ENCODE data around the gene CAPN13. TPM values are rescaled to one million over a fixed set of nuclear protein-coding genes. Genes with fewer than 3 reads are reported as not detected.

The CAPN13 gene
- total RNA-seq, 2 experiments from 2014 or later = not detected

DNA sequence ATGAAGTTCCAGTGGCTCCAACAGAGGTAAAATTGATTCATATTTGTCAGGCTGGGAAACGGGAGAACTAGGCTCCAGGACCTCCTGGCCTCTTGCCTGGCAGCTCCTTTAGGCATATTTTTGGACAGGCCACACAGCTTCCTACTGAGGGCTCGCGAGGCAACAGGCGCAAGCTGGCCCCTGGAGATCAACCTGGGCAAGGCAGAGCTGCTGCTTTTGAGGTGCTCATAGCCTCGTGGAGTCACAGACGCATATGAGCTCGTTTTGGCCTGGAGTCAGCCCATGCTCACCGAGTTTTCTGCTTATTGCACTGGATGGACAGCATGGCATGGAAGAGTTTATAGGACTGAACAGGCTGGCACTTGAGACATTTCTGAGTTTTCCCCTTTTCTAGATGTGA is 97.7 kb downstream of the CAPN13 start:
- Mint-ChIP-seq H3K27ac (no peak overlapping the region), H3K4me1 (ENCODE audit: low read depth) (peaks cover 6% of the 10 kb centered on the region), H3K9me3 (no peaks in the 10 kb centered on the region), H3K27me3 (peaks cover 5% of the 10 kb centered on the region), H3K36me3 (ENCODE audit: low read depth) (no peaks in the 10 kb centered on the region), H3K4me3 (no peak overlapping the region)
- peaks cover 12% of the 10 kb centered on the region for H3K4me1 ChIP-seq (ENCODE audit: insufficient read depth, low read length)
- ChIA-PET POLR2A (interaction anchor here (0.7 to 3.2 kb wide), 2 partner anchors 501 to 545 kb away, joined by 4 to 53 read pairs; no protein-coding TSS in a partner anchor), CTCF (interaction anchor here (1.6 to 3.1 kb wide), 2 partner anchors 541 to 619 kb away, joined by 3 to 14 read pairs; no protein-coding TSS in a partner anchor)
- H3K27me3 ChIP-seq (ENCODE audit: control insufficient read depth in 1 of 2, insufficient read depth in 2 of 2, low read length in 2 of 2) = no peaks in the 10 kb centered on the region
- H3K9me3 ChIP-seq (ENCODE audit: control insufficient read depth in 1 of 2, insufficient read depth in 1 of 2, low read length in 2 of 2) = no peaks in the 10 kb centered on the region
- no peak overlapping the region for H3K27ac ChIP-seq (ENCODE audit: low read depth in 1 of 2, low read length in 2 of 2)
- H3K36me3 ChIP-seq (ENCODE audit: insufficient read depth, low read length) = no peaks in the 10 kb centered on the region
- H3K4me3 ChIP-seq (ENCODE audit: low read length) = no peak overlapping the region
- intact Hi-C loops (cut with DNase I, micrococcal nuclease) = loop anchor here (5.0 to 10.0 kb wide), 4 partner anchors 232 to 525 kb away; partner anchors contain the start of gene EHD3 (in 1 of the 2)
- TF ChIP-seq CTCF (IDR thresholded peaks at IDR 0.05) = no peak
- no peak for ATAC-seq (ENCODE audit: poor library complexity)
- no peak for DNase-seq

DNA sequence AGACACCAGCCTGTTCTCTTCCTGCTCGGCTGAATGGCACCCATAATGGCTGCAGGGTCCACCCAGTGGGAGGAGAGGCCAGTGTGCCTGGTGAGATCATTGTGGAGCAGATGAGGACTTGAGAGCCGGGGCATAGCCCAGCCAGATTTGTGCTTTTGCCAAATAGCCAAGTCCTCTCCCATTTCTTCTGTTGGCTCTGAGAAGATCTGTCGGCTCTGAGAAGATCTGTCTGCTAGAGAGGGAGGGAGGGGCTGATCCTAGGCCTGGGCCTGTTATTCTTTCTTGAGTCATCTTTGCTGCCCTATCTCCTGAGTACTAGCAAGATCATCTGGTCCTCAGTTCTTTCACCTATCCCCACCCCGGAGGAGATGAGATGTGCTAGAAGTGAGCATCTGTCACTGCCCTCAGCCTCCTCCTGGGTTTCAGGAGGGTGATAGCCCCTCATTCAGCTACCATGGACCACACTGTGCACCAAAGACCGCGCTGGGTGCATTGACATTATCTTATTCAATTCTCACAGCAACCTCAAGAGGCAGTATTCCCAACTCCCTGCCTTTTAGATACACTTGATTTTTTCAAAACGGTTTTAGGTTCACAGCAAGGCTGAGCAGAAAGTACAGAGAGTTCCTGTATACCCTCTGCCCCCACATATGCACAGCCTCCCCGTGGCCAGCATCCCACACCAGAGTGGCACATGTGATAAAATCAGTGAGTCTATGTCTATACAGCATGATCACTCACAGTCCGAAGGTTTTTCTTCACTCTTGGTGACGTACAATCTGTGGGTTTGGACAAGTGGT is 98.6 kb downstream of the CAPN13 start:
- Mint-ChIP-seq H3K27ac (no peak overlapping the region), H3K27me3 (peaks cover 5% of the 10 kb centered on the region), H3K4me1 (ENCODE audit: low read depth) (peaks cover 6% of the 10 kb centered on the region), H3K9me3 (no peaks in the 10 kb centered on the region), H3K4me3 (no peak overlapping the region), H3K36me3 (ENCODE audit: low read depth) (no peaks in the 10 kb centered on the region)
- no peaks in the 10 kb centered on the region for H3K9me3 ChIP-seq (ENCODE audit: control insufficient read depth in 1 of 2, insufficient read depth in 1 of 2, low read length in 2 of 2)
- POLR2A ChIA-PET = interaction anchor here (0.7 to 3.2 kb wide), 2 partner anchors 500 to 545 kb away, joined by 4 to 53 read pairs; no protein-coding TSS in a partner anchor
- H3K4me3 ChIP-seq (ENCODE audit: low read length) = no peak overlapping the region
- TF ChIP-seq CTCF (IDR thresholded peaks at IDR 0.05) = no peak
- DNase-seq (no peak), ATAC-seq (ENCODE audit: poor library complexity) (no peak)
- no peak overlapping the region for H3K27ac ChIP-seq (ENCODE audit: low read depth in 1 of 2, low read length in 2 of 2)
- H3K36me3 ChIP-seq (ENCODE audit: insufficient read depth, low read length) = no peaks in the 10 kb centered on the region
- CTCF ChIA-PET = interaction anchor here (0.7 to 3.1 kb wide), 3 partner anchors 540 to 618 kb away, joined by 3 to 14 read pairs (median 3); no protein-coding TSS in a partner anchor
- no peaks in the 10 kb centered on the region for H3K27me3 ChIP-seq (ENCODE audit: control insufficient read depth in 1 of 2, insufficient read depth in 2 of 2, low read length in 2 of 2)
- H3K4me1 ChIP-seq (ENCODE audit: insufficient read depth, low read length) = peaks cover 6% of the 10 kb centered on the region
- intact Hi-C loops (cut with DNase I, micrococcal nuclease) = loop anchor here (5.0 to 10.0 kb wide), 4 partner anchors 231 to 526 kb away; partner anchors contain the start of gene EHD3 (in 1 of the 2)

DNA sequence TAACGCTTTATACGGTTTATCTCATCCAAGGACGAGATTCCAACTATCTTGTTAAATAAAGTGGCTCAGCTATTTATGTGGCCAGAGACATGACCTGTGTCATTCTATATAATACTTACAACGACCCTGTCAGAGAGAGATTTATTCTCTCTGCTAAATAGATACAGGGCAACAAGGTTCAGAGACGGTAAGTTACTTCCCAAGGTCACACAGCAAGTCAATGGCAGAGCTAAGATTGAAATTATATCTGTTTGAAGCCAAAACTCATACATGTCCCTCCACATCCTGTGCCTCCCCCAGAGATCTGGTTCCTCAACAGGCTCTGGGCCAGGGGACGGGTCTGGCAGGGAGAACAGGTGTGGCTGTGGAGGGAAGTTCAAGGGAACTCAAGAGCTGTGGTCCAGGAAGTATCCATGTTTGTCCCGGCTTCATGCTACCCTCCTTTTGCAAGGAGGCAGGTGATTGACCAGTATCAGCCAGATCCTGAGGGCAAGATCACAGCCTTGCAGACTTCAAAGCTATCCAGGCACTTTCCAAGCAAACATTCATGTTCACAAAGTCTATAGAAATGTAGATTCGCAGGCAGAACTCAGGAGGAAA is 99.8 kb downstream of the CAPN13 start:
- H3K36me3 Mint-ChIP-seq (ENCODE audit: low read depth) = no peaks in the 10 kb centered on the region
- Histone ChIP-seq H3K4me1 (ENCODE audit: insufficient read depth, low read length) (peaks cover 6% of the 10 kb centered on the region), H3K9me3 (ENCODE audit: control insufficient read depth in 1 of 2, insufficient read depth in 1 of 2, low read length in 2 of 2) (peaks cover 0 to 5% of the 10 kb centered on the region in 2 experiments), H3K4me3 (ENCODE audit: low read length) (no peak overlapping the region), H3K27me3 (ENCODE audit: control insufficient read depth in 1 of 2, insufficient read depth in 2 of 2, low read length in 2 of 2) (no peaks in the 10 kb centered on the region), H3K27ac (ENCODE audit: low read depth in 1 of 2, low read length in 2 of 2) (no peak overlapping the region), H3K36me3 (ENCODE audit: insufficient read depth, low read length) (no peaks in the 10 kb centered on the region)
- peaks cover 6% of the 10 kb centered on the region for H3K4me1 Mint-ChIP-seq (ENCODE audit: low read depth)
- H3K27ac Mint-ChIP-seq = no peak overlapping the region
- no peaks in the 10 kb centered on the region for H3K9me3 Mint-ChIP-seq
- ChIA-PET POLR2A (interaction anchor here (2.6 kb wide), 1 partner anchor 543 kb away, joined by 11 read pairs; no protein-coding TSS in a partner anchor), CTCF (interaction anchor here (1.3 to 2.7 kb wide), 3 partner anchors 370 to 543 kb away, joined by 3 to 15 read pairs (median 10); no protein-coding TSS in a partner anchor)
- intact Hi-C loops (cut with DNase I, micrococcal nuclease) = loop anchor here (1.0 to 10.0 kb wide), 7 partner anchors 230 to 616 kb away; partner anchors contain the start of gene EHD3 (in 1 of the 2)
- peaks cover 5% of the 10 kb centered on the region for H3K27me3 Mint-ChIP-seq
- ATAC-seq (ENCODE audit: poor library complexity) (no peak), DNase-seq (no peak)
- TF ChIP-seq CTCF (IDR thresholded peaks at IDR 0.05) = peak; percentile 15
- no peak overlapping the region for H3K4me3 Mint-ChIP-seq

All from CD4-positive, alpha-beta T cell (primary cell).